DMS114 treated with DMSO at 0.1 percent for 48 hours (cell line): Measurements from ENCODE around the gene CACNA1C.

Experiments
- DNase-seq: peaks from one replicate; lab custom pipeline; 2025; ENCODE audit not compliant: unreplicated experiment; lab: John Stamatoyannopoulos, UW

The CACNA1C gene

GRCh38 chr12:2403221-2403976 lies 350.6 kb downstream of the CACNA1C start:
- DNase-seq = no peak

GRCh38 chr12:2405039-2405438 lies 352.3 kb downstream of the CACNA1C start:
- DNase-seq = no peak

- DNase-seq = no peak
Observed at GRCh38 chr12:2406903-2407302, 354.1 kb downstream of the CACNA1C start.

GRCh38 chr12:2408262-2408661 lies 355.5 kb downstream of the CACNA1C start:
- DNase-seq = no peak

- no peak for DNase-seq
Observed at GRCh38 chr12:2409656-2410265, 357.0 kb downstream of the CACNA1C start.

- no peak for DNase-seq
Observed at GRCh38 chr12:2410496-2410895, 357.7 kb downstream of the CACNA1C start.

- DNase-seq = no peak
Observed at GRCh38 chr12:2411011-2411410, 358.2 kb downstream of the CACNA1C start.

GRCh38 chr12:2411616-2412304 lies 359.0 kb downstream of the CACNA1C start:
- DNase-seq = no peak

- no peak for DNase-seq
Observed at GRCh38 chr12:2412305-2412643, 359.5 kb downstream of the CACNA1C start.

- no peak for DNase-seq
Observed at GRCh38 chr12:2413301-2413700, 360.5 kb downstream of the CACNA1C start.

GRCh38 chr12:2413999-2414792 lies 361.4 kb downstream of the CACNA1C start:
- no peak for DNase-seq

GRCh38 chr12:2414810-2415567 lies 362.2 kb downstream of the CACNA1C start:
- DNase-seq = no peak

GRCh38 chr12:2415568-2415944 lies 362.8 kb downstream of the CACNA1C start:
- no peak for DNase-seq

- DNase-seq = no peak
Observed at GRCh38 chr12:2416158-2416557, 363.4 kb downstream of the CACNA1C start.

- DNase-seq = no peak
Observed at GRCh38 chr12:2417481-2418160, 364.8 kb downstream of the CACNA1C start.

GRCh38 chr12:2418579-2418978 lies 365.8 kb downstream of the CACNA1C start:
- no peak for DNase-seq

- no peak for DNase-seq
Observed at GRCh38 chr12:2422591-2422990, 369.8 kb downstream of the CACNA1C start.

GRCh38 chr12:2429032-2429431 lies 376.2 kb downstream of the CACNA1C start:
- no peak for DNase-seq

- no peak for DNase-seq
Observed at GRCh38 chr12:2431810-2432209, 379.0 kb downstream of the CACNA1C start.

- no peak for DNase-seq
Observed at GRCh38 chr12:2432856-2433255, 380.1 kb downstream of the CACNA1C start.
